ENCODE measurements around the gene KRT23.

DNA sequence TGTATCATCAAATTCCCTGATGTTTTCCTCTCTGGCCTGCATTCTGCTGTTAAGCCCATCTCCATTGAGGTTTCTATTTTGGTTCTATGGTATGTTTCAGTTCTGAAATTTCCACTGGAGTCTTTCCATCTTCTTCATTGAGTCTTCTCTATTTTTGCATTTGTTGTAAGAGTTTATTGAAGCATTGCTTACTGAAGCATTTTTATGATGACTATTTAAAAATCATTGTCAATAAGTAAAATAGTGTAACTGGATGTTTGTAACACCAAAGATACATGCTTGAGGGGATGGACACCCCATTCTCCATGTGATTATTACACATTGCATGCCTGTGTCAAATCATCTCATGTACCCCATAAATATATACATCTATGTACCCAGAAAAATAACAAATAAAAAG, 38.1 kb upstream of the KRT23 start:
- TF ChIP-seq SUZ12 (IDR thresholded peaks at IDR 0.05; ENCODE audit: extremely low read depth, insufficient read depth, insufficient read length) = no peak
- no peak for TF ChIP-seq ZNF274 (IDR thresholded peaks at IDR 0.05; ENCODE audit: low read depth, low read length)
